Endothelial cell of coronary artery (primary cell): Measurements from ENCODE around the gene LPGAT1. TPM values are rescaled to one million over a fixed set of nuclear protein-coding genes. Genes with fewer than 3 reads are reported as not detected.

Source experiments
- total RNA-seq: library from RNA; depleted of rRNA; stranded (reverse); fragments of >200 nt; gene quantifications from 2 replicates; pipeline ENCODE4 v1.2.3, GENCODE V29; 2014

Gene LPGAT1
- total RNA-seq: 26.2 and 32.9 TPM in 2 replicates

GRCh38 chr1:211830328-211831142, at the start of gene LPGAT1:
Gene LPGAT1, minus strand, starts transcription at chr1:211830763. Its CDS starts 1,467 bp downstream, at chr1:211829296.

Other genes with a start within 250 kb of the LPGAT1 start
- 10.5 and 18.2 TPM in 2 replicates for gene NEK2, start 155.1 kb downstream of the LPGAT1 start, total RNA-seq
- gene INTS7, start 204.8 kb upstream of the LPGAT1 start, total RNA-seq: 9.0 and 12.5 TPM in 2 replicates
- gene DTL, start 205.0 kb upstream of the LPGAT1 start, total RNA-seq: 4.9 and 8.7 TPM in 2 replicates